ENCODE results near the gene WDFY3.

The WDFY3 gene

GRCh38 chr4:84849051-84849640 is 117.3 kb downstream of the WDFY3 start:
- Histone ChIP-seq H3K79me2 (ENCODE audit: insufficient read depth, low read length) (no peaks in the 10 kb centered on the region), H3K4me2 (ENCODE audit: low read depth, low read length, poor library complexity, severe bottlenecking) (no peak overlapping the region), H2AFZ (ENCODE audit: low read depth, low read length, severe bottlenecking) (no peak overlapping the region), H3K27ac (ENCODE audit: low read depth, low read length) (no peak overlapping the region), H3K9ac (ENCODE audit: low read length) (no peak overlapping the region), H4K20me1 (ENCODE audit: low read depth, low read length) (no peaks in the 10 kb centered on the region), H3K4me3 (ENCODE audit: insufficient read depth, low read length, poor library complexity, severe bottlenecking) (no peak overlapping the region), H3F3A (ENCODE audit: insufficient read depth) (no peaks in the 10 kb centered on the region), H3K36me3 (ENCODE audit: low read length) (no peaks in the 10 kb centered on the region), H3K9me3 (ENCODE audit: insufficient read depth, low read length) (no peaks in the 10 kb centered on the region), H3K27me3 (ENCODE audit: low read length) (no peaks in the 10 kb centered on the region), H3K9me2 (replicated peaks; ENCODE audit: insufficient read depth, low read length) (no peaks in the 10 kb centered on the region)
- TF ChIP-seq CTCF (IDR thresholded peaks at IDR 0.05; ENCODE audit: insufficient read depth, low read length, poor library complexity, severe bottlenecking): no peak
- TF ChIP-seq EZH2phosphoT487 (conservative IDR thresholded peaks at IDR 0.05; ENCODE audit: low read length): no peak

DNA sequence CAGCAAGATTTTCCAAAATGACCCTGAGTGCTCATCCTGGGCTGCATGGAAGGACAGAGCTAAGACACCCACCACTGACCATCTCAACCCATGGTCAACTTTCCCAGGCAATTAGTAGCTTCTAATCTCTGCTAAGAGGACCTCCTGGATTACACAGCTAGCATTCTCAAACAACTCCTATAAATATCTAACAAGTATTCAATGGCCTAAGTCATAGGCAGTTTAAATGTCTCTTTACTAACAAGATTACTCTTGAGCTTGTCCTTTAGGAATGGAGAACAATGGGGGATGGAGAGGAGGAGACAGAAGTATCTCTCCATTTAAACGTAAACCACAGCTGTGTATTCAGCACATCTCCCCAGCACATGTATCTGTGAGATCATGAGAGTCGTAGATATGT is 118.1 kb downstream of the WDFY3 start:
- no peaks in the 10 kb centered on the region for H3K36me3 ChIP-seq (ENCODE audit: low read length)
- no peak overlapping the region for H3K27ac ChIP-seq (ENCODE audit: low read depth, low read length)
- H4K20me1 ChIP-seq (ENCODE audit: low read depth, low read length): no peaks in the 10 kb centered on the region
- H3F3A ChIP-seq (ENCODE audit: insufficient read depth): no peaks in the 10 kb centered on the region
- H3K9me3 ChIP-seq (ENCODE audit: insufficient read depth, low read length): no peaks in the 10 kb centered on the region
- no peak overlapping the region for H3K4me3 ChIP-seq (ENCODE audit: insufficient read depth, low read length, poor library complexity, severe bottlenecking)
- no peak overlapping the region for H3K4me2 ChIP-seq (ENCODE audit: low read depth, low read length, poor library complexity, severe bottlenecking)
- H3K9me2 ChIP-seq (replicated peaks; ENCODE audit: insufficient read depth, low read length): no peaks in the 10 kb centered on the region
- no peaks in the 10 kb centered on the region for H3K27me3 ChIP-seq (ENCODE audit: low read length)
- H3K79me2 ChIP-seq (ENCODE audit: insufficient read depth, low read length): no peaks in the 10 kb centered on the region
- no peak overlapping the region for H2AFZ ChIP-seq (ENCODE audit: low read depth, low read length, severe bottlenecking)
- TF ChIP-seq EZH2phosphoT487 (conservative IDR thresholded peaks at IDR 0.05; ENCODE audit: low read length): no peak
- TF ChIP-seq CTCF (IDR thresholded peaks at IDR 0.05; ENCODE audit: insufficient read depth, low read length, poor library complexity, severe bottlenecking): no peak
- no peak overlapping the region for H3K9ac ChIP-seq (ENCODE audit: low read length)

DNA sequence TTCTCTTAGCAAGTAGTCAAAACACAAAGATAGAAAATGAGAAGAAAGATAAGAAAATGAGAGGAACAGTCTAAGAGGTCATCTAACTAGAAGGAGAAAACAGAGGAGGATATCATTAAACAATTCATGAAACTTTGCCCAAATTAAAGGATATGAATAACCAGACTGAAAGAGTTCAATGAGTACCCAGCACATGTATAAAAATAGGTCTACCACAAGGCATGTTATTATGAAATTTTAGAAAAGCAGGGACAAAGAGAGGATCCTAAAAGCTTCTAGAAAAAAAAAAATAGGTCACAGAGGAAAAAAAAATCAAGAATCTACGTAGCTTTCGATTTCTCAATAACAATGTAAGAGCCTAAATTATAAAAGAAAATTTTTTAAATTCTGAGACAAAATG is 118.5 kb downstream of the WDFY3 start:
- Histone ChIP-seq H3K4me3 (ENCODE audit: insufficient read depth, low read length, poor library complexity, severe bottlenecking) (no peak overlapping the region), H3K36me3 (ENCODE audit: low read length) (no peaks in the 10 kb centered on the region), H3K27ac (ENCODE audit: low read depth, low read length) (no peak overlapping the region), H3K9me3 (ENCODE audit: insufficient read depth, low read length) (no peaks in the 10 kb centered on the region), H3K9ac (ENCODE audit: low read length) (no peak overlapping the region), H3K9me2 (replicated peaks; ENCODE audit: insufficient read depth, low read length) (no peaks in the 10 kb centered on the region), H3K79me2 (ENCODE audit: insufficient read depth, low read length) (no peaks in the 10 kb centered on the region), H4K20me1 (ENCODE audit: low read depth, low read length) (no peaks in the 10 kb centered on the region), H2AFZ (ENCODE audit: low read depth, low read length, severe bottlenecking) (no peak overlapping the region), H3K27me3 (ENCODE audit: low read length) (no peaks in the 10 kb centered on the region), H3F3A (ENCODE audit: insufficient read depth) (no peaks in the 10 kb centered on the region), H3K4me2 (ENCODE audit: low read depth, low read length, poor library complexity, severe bottlenecking) (no peak overlapping the region)
- TF ChIP-seq CTCF (IDR thresholded peaks at IDR 0.05; ENCODE audit: insufficient read depth, low read length, poor library complexity, severe bottlenecking) (no peak), EZH2phosphoT487 (conservative IDR thresholded peaks at IDR 0.05; ENCODE audit: low read length) (no peak)

Measured in SU-DHL-6 (cell line).